Activated naive CD4-positive, alpha-beta T cell treated with anti-CD3 and anti-CD28 coated beads, Interleukin-2, amount 10 ng/mL, durations not matched to agents 5 hours and 36 hours (primary cell): ENCODE results near the gene BIRC2. TPM values are rescaled to one million over a fixed set of nuclear protein-coding genes. Genes with fewer than 3 reads are reported as not detected.

Source experiments
- total RNA-seq, 2 experiments: library from RNA; stranded (reverse); gene quantifications; one replicate each; pipeline ENCODE4 v1.2.3, GENCODE V29; 2021

The BIRC2 gene
- total RNA-seq: 10 to 100 TPM; 35.0 to 35.3 TPM

DNA sequence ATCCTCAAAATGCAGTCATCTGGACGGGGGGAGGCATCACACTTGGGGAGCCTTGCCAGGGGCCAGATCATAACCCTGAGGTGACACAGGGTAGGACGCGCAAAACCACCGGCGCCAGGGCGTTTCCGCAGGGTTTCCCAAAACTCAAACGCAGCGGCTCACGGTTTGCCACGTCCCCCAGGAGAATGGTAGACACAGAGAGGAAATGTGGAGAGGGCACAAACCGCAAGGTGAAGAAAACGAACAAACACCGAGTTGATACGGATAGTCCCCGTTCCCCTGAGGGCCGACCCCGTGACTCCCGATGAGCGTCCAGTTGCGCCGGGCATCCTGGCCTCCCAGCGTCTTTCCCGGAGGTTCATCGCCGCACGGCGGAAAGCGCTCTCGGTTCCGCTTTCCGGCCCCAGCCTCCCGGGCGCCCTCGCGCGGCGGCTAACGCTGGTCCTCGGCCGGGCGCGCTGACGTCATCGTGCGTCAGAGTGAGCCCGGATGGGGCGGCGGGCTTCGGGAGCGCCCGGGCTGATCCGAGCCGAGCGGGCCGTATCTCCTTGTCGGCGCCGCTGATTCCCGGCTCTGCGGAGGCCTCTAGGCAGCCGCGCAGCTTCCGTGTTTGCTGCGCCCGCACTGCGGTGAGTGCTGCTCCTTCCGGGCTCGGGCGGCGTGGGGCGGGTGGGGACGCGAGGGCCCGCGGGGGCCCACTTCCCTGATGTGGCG, at the start of gene BIRC2:
TSS of gene BIRC2 (plus strand) at position 467 of the 714 bp plus-strand sequence. CDS start 2,641 bp downstream, outside the sequence.

GRCh38 chr11:102317099-102317767, 29.8 kb upstream of the BIRC2 start, which contains the start of gene BIRC3:
BIRC3 (plus strand) TSS chr11:102317484; CDS start chr11:102324510, 7,026 bp downstream.

Other genes starting within 250 kb of the BIRC2 start
- gene YAP1, start 236.8 kb upstream of the BIRC2 start, total RNA-seq: under 1 TPM in 1 of 2 experiments, not detected in 1; 0.05 TPM
- gene BIRC3, start 29.7 kb upstream of the BIRC2 start, total RNA-seq: 10 to 100 TPM; 33.9 to 35.2 TPM
- 100 to 1,000 TPM; 466 to 505 TPM for gene TMEM123, start 105.6 kb downstream of the BIRC2 start, total RNA-seq
- not detected for gene MMP7, start 183.5 kb downstream of the BIRC2 start, total RNA-seq